GM04503 (cell line): ENCODE results near the gene AFG1L.
A peak's percentile ranks its signal among the peaks of the same experiment; 100 is the strongest.
"Not testable (repeated sequence)": the region's sequence is repeated elsewhere in the genome, so short reads cannot be mapped to it uniquely, and the experiment has no call there.

Source experiments
- DNase-seq: peaks from one replicate; pipeline ENCODE4 v3.0.0-alpha.2; 2012; ENCODE audit warnings: low read depth

The AFG1L gene

GRCh38 chr6:108294727-108295625 lies at the start of gene AFG1L:
Gene AFG1L (plus strand): TSS chr6:108295054. CDS start chr6:108295080, 26 bp downstream.
- peak; percentile 68 for DNase-seq

DNA sequence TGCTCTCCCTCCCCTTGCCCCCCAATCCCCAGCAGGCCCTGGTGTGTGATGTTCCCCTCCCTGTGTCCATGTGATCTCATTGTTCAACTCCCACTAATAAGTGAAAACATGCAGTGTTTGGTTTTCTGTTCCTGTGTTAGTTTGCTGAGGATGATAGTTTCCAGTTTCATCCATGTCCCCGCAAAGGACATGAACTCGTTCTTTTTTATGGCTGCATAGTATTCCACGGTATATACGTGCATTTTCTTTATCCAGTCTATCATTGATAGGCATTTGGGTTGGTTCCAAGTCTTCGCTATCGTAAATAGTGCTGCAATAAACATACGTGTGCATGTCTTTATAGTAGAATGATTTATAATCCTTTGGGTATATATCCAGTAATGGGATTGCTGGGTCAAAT lies 49.8 kb upstream of the AFG1L start:
- not testable (repeated sequence) for DNase-seq

DNA sequence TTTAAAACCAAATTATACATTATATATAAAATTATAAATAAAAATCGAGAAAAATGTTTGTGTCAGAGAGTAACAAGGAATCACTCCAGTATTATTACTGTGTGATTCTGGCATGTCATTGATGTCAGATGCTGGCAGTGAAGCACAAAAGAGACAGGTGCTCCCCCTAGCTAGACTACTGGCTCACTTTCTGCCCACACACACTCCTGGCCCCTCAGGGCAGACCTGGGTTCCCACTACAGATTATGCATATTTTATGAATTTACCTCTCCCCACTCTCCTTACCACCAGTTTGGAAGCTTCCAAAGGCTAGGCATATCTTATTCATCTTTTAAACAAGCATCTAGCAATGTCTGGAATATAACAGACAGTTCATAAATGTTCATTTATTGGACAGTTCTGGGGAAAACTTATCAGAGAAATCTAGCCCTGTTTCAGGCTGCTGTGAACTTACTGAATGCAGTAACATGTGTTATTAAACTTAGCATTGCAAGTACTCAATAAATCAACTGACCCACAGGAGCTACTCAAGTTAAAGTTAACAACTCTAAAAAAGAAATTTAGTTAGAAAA lies 46.8 kb upstream of the AFG1L start:
- no peak for DNase-seq

DNA sequence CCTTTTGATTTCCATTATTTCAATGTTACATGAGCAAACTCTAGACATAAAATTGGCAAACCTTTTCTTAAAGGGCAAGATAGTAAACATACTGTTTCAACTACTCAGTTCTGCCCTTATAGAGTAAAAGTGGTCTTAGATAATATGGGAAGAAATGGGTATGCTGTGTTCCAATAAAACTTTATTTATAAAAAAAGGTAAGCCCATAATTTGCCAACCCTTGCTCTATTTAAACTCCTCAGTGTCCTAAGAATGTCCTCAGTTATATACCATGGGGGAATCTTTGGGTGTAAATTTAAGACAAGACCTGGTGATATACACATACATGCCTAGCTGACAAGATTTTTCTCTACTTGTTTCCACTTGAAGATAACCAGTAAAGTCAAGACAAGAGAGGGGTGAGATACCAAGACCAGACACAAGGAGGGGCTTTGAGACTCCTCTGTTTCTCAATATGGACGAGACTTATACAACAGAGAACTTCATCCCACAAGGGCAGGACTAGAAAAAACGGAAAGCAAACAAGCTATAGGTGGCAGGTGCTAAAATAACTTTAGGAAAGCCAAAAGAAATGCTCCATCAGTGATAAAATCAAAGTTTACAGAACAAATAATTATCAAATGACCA lies 44.5 kb upstream of the AFG1L start:
- DNase-seq: no peak

GRCh38 chr6:108251252-108251651 lies 43.6 kb upstream of the AFG1L start:
- DNase-seq: no peak

- no peak for DNase-seq
These were observed 42.8 kb upstream of the AFG1L start for GRCh38 chr6:108252055-108252454.

- no peak for DNase-seq
These were observed 41.6 kb upstream of the AFG1L start for GRCh38 chr6:108253241-108253640.

- no peak for DNase-seq
These were observed 40.1 kb upstream of the AFG1L start for GRCh38 chr6:108254433-108255410.

DNA sequence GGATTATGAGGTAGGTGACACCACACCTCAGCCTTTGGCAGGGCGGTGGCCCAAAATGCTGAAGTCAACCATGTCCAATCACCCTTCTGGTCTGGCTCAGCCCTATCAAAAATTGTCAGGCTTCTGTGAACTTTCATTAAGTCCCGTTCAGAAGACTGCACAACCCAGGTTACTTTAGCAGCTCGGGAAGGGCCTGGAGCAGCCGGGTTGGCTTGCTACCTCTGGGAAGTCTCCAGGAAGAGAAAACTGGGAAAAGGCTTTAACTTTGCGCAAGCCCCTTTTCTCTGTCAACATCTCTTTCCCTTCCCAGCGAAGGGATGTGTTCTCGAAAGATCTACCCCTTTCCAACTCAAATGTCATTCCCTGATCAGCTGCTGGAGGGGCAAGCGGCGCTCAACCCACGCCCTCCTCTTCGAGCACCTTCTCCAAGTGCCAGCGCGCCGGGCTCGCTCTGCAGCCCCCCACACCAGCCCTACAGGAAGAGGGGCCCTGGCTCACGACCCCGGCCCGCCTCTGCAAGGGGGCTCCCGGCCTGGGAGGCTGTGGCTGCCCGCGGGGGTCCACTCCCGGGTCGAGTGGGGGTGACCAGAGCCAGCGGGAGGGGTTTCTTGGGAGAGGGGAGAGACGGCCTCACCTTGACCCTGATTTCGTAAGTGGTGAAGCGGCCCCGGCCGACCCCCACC lies 34.6 kb upstream of the AFG1L start:
- peak; percentile 6 for DNase-seq

GRCh38 chr6:108260809-108261569 lies 33.9 kb upstream of the AFG1L start, which contains the start of gene SNX3:
Gene SNX3 (minus strand): TSS chr6:108261040. CDS start chr6:108260921, 119 bp downstream.
- peak; percentile 85 for DNase-seq

DNA sequence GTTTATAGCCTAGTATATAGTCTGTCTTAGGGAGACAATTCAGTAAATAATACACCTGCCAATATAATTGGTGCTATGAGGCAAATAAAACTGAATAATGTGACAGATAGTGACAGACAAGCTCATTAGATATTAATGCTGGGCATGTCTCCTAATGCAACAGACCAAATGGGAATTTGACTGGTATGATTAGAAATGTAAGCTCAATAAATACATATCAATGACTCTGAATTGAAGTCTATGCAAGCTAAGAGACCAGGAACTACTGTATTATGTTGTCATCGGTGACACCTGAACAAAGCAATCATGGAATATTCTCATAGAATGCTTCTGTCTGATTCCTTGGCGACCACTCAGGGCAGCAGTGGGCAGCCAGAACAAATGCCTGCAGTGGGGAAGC lies 31.5 kb upstream of the AFG1L start:
- no peak for DNase-seq

DNA sequence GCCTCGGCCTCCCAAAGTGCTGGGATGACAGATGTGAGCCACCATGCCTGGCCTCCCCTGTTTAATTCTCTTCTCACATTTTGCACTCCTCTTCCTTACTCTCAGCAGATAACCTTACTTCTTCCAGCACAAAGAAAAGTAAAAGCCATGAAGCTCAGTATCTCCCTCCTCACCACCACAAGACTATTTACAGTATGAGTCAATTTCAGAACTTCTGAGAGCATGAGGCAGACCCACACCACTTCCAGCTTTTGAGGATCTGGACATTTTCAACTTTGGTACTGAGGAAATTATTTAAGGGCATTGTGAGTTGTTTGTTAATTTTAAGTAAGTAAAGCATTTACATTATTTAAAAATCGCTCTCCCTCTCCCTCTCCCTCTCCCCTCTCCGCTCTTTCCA lies 26.0 kb upstream of the AFG1L start:
- no peak for DNase-seq

DNA sequence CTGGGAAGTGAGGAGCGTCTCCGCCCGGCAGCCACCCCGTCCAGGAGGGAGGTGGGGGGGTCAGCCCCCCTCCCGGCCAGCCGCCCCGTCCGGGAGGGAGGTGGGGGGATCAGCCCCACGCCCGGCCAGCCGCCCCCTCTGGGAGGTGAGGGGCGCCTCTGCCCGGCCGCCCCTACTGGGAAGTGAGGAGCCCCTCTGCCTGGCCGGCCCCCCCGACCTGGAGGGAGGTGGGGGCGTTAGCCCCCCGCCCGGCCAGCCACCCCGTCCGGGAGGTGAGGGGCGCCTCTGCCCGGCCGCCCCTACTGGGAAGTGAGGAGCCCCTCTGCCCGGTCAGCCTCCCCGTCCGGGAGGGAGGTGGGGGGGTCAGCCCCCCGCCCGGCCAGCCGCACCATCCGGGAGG lies 24.9 kb upstream of the AFG1L start:
- DNase-seq: not testable (repeated sequence)

- DNase-seq: no peak
These were observed 20.3 kb upstream of the AFG1L start for GRCh38 chr6:108274546-108274945.

- no peak for DNase-seq
These were observed 18.9 kb upstream of the AFG1L start for GRCh38 chr6:108275976-108276375.

DNA sequence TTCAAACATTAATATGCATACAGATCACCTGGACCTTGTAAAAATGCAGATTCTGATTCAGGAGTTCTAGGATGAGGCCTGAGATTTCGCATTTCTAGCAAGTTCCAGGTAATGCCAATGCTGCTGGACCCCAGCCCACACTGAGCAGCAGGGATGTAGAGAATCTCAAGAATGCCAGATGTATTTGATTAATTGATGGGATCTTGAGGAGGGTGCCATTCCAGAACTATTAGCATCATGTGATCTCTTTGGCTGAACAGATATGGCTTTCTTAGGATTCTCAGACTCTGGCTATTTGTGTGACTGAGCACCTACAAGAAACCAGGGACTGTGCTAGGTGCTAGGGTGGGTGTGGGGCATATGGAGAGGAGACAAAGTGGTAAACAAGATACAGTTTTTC lies 17.6 kb upstream of the AFG1L start:
- no peak for DNase-seq

GRCh38 chr6:108277831-108278230 lies 17.0 kb upstream of the AFG1L start:
- no peak for DNase-seq

GRCh38 chr6:108285381-108285780 lies 9.5 kb upstream of the AFG1L start:
- DNase-seq: no peak

DNA sequence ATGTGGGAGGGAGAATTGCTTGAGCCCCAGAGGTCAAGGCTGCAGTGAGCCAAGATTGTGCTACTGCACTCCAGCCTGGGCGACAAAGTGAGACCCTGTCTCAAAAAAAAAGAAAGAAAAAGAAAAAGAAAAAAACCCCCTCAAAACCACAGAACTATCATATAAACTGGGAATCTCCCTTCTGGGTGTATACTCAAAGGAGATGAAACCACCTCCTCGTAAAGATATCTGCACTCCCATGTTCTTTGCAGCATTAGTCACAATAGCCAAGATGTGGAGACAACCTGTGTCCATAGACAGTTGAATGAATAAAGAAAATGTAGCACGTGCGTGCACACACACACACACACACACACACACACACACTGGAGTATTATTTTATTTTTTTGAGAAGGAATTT lies 8.5 kb upstream of the AFG1L start:
- DNase-seq: no peak

- no peak for DNase-seq
These were observed 7.5 kb upstream of the AFG1L start for GRCh38 chr6:108287373-108287772.
